Panc1 (cell line): ENCODE data around the gene MAP4K4.

ENCODE experiments used
- CTCF ChIP-seq: fragments of 450-650 bp; IDR thresholded peaks from 2 replicates; pipeline ENCODE4 v1.5.1; 2017; ENCODE audit warnings: mild to moderate bottlenecking
- REST ChIP-seq, 2 experiments: IDR thresholded peaks; 2 replicates each; pipeline ENCODE4 v1.6.1; 2011 to 2012; ENCODE audit warnings: low read depth in 2 of 2, control low read depth in 1 of 2, low read length in 1 of 2, mild to moderate bottlenecking in 1 of 2, moderate library complexity in 1 of 2; ENCODE audit not compliant: insufficient read depth in 1 of 2

- TF ChIP-seq CTCF (no peak), REST (IDR thresholded peaks at IDR 0.05; ENCODE audit: insufficient read depth in 1 of 2, low read depth in 2 of 2, low read length in 1 of 2) (no peak)
Measured at GRCh38 chr2:101684313-101684712, 13.2 kb upstream of the MAP4K4 start.
